ENCODE measurements around the gene UBXN11. TPM values are rescaled to one million over a fixed set of nuclear protein-coding genes. Genes with fewer than 3 reads are reported as not detected.

UBXN11 gene
- total and polyA plus RNA-seq, 5 donors from 2014 or later: 8.1 to 30.8 (median 11.5) TPM

DNA sequence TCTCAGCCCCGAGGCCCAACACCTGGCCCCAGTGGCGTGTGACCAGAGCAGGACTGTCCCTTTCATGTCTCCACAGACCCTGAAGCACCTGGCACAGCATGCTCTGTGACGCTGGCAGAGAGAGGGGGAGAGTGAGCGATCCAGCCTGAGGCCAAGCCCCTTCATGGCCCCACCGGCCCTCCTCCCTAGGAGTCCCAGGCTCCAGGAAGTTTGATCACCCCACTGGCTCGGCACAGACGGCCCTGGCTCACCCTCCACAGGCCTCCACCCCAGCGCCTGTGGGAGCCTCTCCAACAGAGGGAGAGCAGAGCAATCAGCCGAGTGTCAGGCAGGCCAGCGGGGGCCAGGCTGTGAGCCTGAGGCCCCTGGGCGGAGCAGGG, 15.6 kb downstream of the UBXN11 start:
- Mint-ChIP-seq H3K27ac (peak overlapping the region; percentile 96 to 100 (median 99)), H3K27me3 (no peaks in the 10 kb centered on the region), H3K9me3 (no peaks in the 10 kb centered on the region), H3K36me3 (peaks cover 12% of the 10 kb centered on the region), H3K4me1 (peaks cover 14 to 82% (median 50%) of the 10 kb centered on the region in 4 donors), H3K4me3 (peak overlapping the region in 3 of 4 donors; percentile 15 to 87 (median 41))
- DNase-seq (no peak), ATAC-seq (ENCODE audit: low read depth in 2 of 2) (no peak)
- Histone ChIP-seq H3K9me3 (ENCODE audit: control insufficient read depth in 2 of 2, low read length in 2 of 2) (no peaks in the 10 kb centered on the region), H3K36me3 (ENCODE audit: control insufficient read depth, insufficient read depth, low read length) (no peaks in the 10 kb centered on the region), H3K4me3 (ENCODE audit: low read depth, low read length) (no peak overlapping the region), H3K4me1 (ENCODE audit: control insufficient read depth, insufficient read depth, low read length, poor library complexity, severe bottlenecking) (peaks cover 71% of the 10 kb centered on the region), H3K27me3 (ENCODE audit: control insufficient read depth, insufficient read depth, low read length) (no peaks in the 10 kb centered on the region), H3K27ac (ENCODE audit: insufficient read depth, low read length, poor library complexity, severe bottlenecking) (peak overlapping the region; percentile 93)

- peak overlapping the region; percentile 93 for H3K27ac ChIP-seq (ENCODE audit: insufficient read depth, low read length, poor library complexity, severe bottlenecking)
- ATAC-seq (ENCODE audit: low read depth in 2 of 2) (no peak), DNase-seq (no peak)
- peaks cover 7% of the 10 kb centered on the region for H3K36me3 Mint-ChIP-seq
- peaks cover 77% of the 10 kb centered on the region for H3K4me1 ChIP-seq (ENCODE audit: control insufficient read depth, insufficient read depth, low read length, poor library complexity, severe bottlenecking)
- H3K4me1 Mint-ChIP-seq: peaks cover 14 to 82% (median 52%) of the 10 kb centered on the region in 4 donors
- no peaks in the 10 kb centered on the region for H3K27me3 Mint-ChIP-seq
- H3K27ac Mint-ChIP-seq: peak overlapping the region; percentile 96 to 100 (median 99)
- H3K4me3 Mint-ChIP-seq: peak overlapping the region in 3 of 4 donors; percentile 80 to 88 (median 87)
- no peaks in the 10 kb centered on the region for H3K9me3 ChIP-seq (ENCODE audit: control insufficient read depth in 2 of 2, low read length in 2 of 2)
- H3K36me3 ChIP-seq (ENCODE audit: control insufficient read depth, insufficient read depth, low read length): no peaks in the 10 kb centered on the region
- no peaks in the 10 kb centered on the region for H3K9me3 Mint-ChIP-seq
- peak overlapping the region; percentile 10 for H3K4me3 ChIP-seq (ENCODE audit: low read depth, low read length)
- no peaks in the 10 kb centered on the region for H3K27me3 ChIP-seq (ENCODE audit: control insufficient read depth, insufficient read depth, low read length)
Observed at GRCh38 chr1:26290122-26290881, 16.1 kb downstream of the UBXN11 start.

- Mint-ChIP-seq H3K27ac (peak overlapping the region; percentile 96 to 100 (median 99)), H3K36me3 (peaks cover 12% of the 10 kb centered on the region), H3K4me1 (peaks cover 19 to 88% (median 58%) of the 10 kb centered on the region in 4 donors), H3K4me3 (peak overlapping the region; percentile 0 to 88 (median 84)), H3K9me3 (no peaks in the 10 kb centered on the region), H3K27me3 (no peaks in the 10 kb centered on the region)
- ATAC-seq (ENCODE audit: low read depth in 2 of 2): peak in 1 of 2 donors; percentile 2
- H3K27ac ChIP-seq (ENCODE audit: insufficient read depth, low read length, poor library complexity, severe bottlenecking): peak overlapping the region; percentile 93
- peak; percentile 24 to 86 (median 38) for DNase-seq
- H3K27me3 ChIP-seq (ENCODE audit: control insufficient read depth, insufficient read depth, low read length): no peaks in the 10 kb centered on the region
- H3K4me3 ChIP-seq (ENCODE audit: low read depth, low read length): peak overlapping the region; percentile 37
- H3K9me3 ChIP-seq (ENCODE audit: control insufficient read depth in 2 of 2, low read length in 2 of 2): no peaks in the 10 kb centered on the region
- peaks cover 86% of the 10 kb centered on the region for H3K4me1 ChIP-seq (ENCODE audit: control insufficient read depth, insufficient read depth, low read length, poor library complexity, severe bottlenecking)
- H3K36me3 ChIP-seq (ENCODE audit: control insufficient read depth, insufficient read depth, low read length): no peaks in the 10 kb centered on the region
Observed at GRCh38 chr1:26289158-26290059, 17.0 kb downstream of the UBXN11 start.

- H3K9me3 Mint-ChIP-seq: no peaks in the 10 kb centered on the region
- H3K4me1 ChIP-seq (ENCODE audit: control insufficient read depth, insufficient read depth, low read length, poor library complexity, severe bottlenecking): peaks cover 96% of the 10 kb centered on the region
- peak overlapping the region; percentile 93 for H3K27ac ChIP-seq (ENCODE audit: insufficient read depth, low read length, poor library complexity, severe bottlenecking)
- peaks cover 19 to 92% (median 60%) of the 10 kb centered on the region in 4 donors for H3K4me1 Mint-ChIP-seq
- H3K36me3 Mint-ChIP-seq: peaks cover 14% of the 10 kb centered on the region
- H3K4me3 ChIP-seq (ENCODE audit: low read depth, low read length): peak overlapping the region; percentile 29
- no peaks in the 10 kb centered on the region for H3K36me3 ChIP-seq (ENCODE audit: control insufficient read depth, insufficient read depth, low read length)
- H3K27me3 Mint-ChIP-seq: no peaks in the 10 kb centered on the region
- no peaks in the 10 kb centered on the region for H3K9me3 ChIP-seq (ENCODE audit: control insufficient read depth in 2 of 2, low read length in 2 of 2)
- no peaks in the 10 kb centered on the region for H3K27me3 ChIP-seq (ENCODE audit: control insufficient read depth, insufficient read depth, low read length)
- H3K4me3 Mint-ChIP-seq: peak overlapping the region; percentile 80 to 94 (median 88)
- ATAC-seq (ENCODE audit: low read depth in 2 of 2) (peak; percentile 13 to 19), DNase-seq (peak; percentile 31 to 86 (median 35))
- peak overlapping the region; percentile 96 to 100 (median 99) for H3K27ac Mint-ChIP-seq
Observed at GRCh38 chr1:26288311-26288941, 18.0 kb downstream of the UBXN11 start.

- Mint-ChIP-seq H3K27ac (peak overlapping the region; percentile 96 to 100 (median 99)), H3K27me3 (no peaks in the 10 kb centered on the region), H3K4me3 (peak overlapping the region; percentile 80 to 94 (median 88)), H3K36me3 (peaks cover 17% of the 10 kb centered on the region), H3K4me1 (peaks cover 19 to 95% (median 66%) of the 10 kb centered on the region in 4 donors), H3K9me3 (no peaks in the 10 kb centered on the region)
- ATAC-seq (ENCODE audit: low read depth in 2 of 2) (no peak), DNase-seq (no peak)
- Histone ChIP-seq H3K27me3 (ENCODE audit: control insufficient read depth, insufficient read depth, low read length) (no peaks in the 10 kb centered on the region), H3K4me1 (ENCODE audit: control insufficient read depth, insufficient read depth, low read length, poor library complexity, severe bottlenecking) (peaks cover 98% of the 10 kb centered on the region), H3K9me3 (ENCODE audit: control insufficient read depth in 2 of 2, low read length in 2 of 2) (no peaks in the 10 kb centered on the region), H3K4me3 (ENCODE audit: low read depth, low read length) (peak overlapping the region; percentile 29), H3K36me3 (ENCODE audit: control insufficient read depth, insufficient read depth, low read length) (peaks cover 2% of the 10 kb centered on the region), H3K27ac (ENCODE audit: insufficient read depth, low read length, poor library complexity, severe bottlenecking) (peak overlapping the region; percentile 93)
Observed at GRCh38 chr1:26287811-26288210, 18.6 kb downstream of the UBXN11 start.

GRCh38 chr1:26287033-26287711, 19.3 kb downstream of the UBXN11 start:
- H3K27ac Mint-ChIP-seq: peak overlapping the region; percentile 96 to 100 (median 99)
- DNase-seq (peak; percentile 59 to 97 (median 88)), ATAC-seq (ENCODE audit: low read depth in 2 of 2) (peak; percentile 60 to 70)
- peaks cover 19 to 100% (median 70%) of the 10 kb centered on the region in 4 donors for H3K4me1 Mint-ChIP-seq
- no peaks in the 10 kb centered on the region for H3K27me3 Mint-ChIP-seq
- H3K36me3 Mint-ChIP-seq: peaks cover 17% of the 10 kb centered on the region
- H3K36me3 ChIP-seq (ENCODE audit: control insufficient read depth, insufficient read depth, low read length): peaks cover 2% of the 10 kb centered on the region
- H3K4me3 Mint-ChIP-seq: peak overlapping the region; percentile 80 to 94 (median 88)
- H3K4me3 ChIP-seq (ENCODE audit: low read depth, low read length): peak overlapping the region; percentile 29
- peak overlapping the region; percentile 93 for H3K27ac ChIP-seq (ENCODE audit: insufficient read depth, low read length, poor library complexity, severe bottlenecking)
- no peaks in the 10 kb centered on the region for H3K9me3 ChIP-seq (ENCODE audit: control insufficient read depth in 2 of 2, low read length in 2 of 2)
- H3K4me1 ChIP-seq (ENCODE audit: control insufficient read depth, insufficient read depth, low read length, poor library complexity, severe bottlenecking): peaks cover 100% of the 10 kb centered on the region
- H3K9me3 Mint-ChIP-seq: no peaks in the 10 kb centered on the region
- H3K27me3 ChIP-seq (ENCODE audit: control insufficient read depth, insufficient read depth, low read length): no peaks in the 10 kb centered on the region

GRCh38 chr1:26286064-26286416, 20.4 kb downstream of the UBXN11 start:
- H3K4me3 ChIP-seq (ENCODE audit: low read depth, low read length): peak overlapping the region; percentile 52

More at GRCh38 chr1:26286064-26286416, 20.4 kb downstream of the UBXN11 start:
- Histone ChIP-seq H3K27ac (ENCODE audit: insufficient read depth, low read length, poor library complexity, severe bottlenecking) (peak overlapping the region; percentile 93), H3K4me1 (ENCODE audit: control insufficient read depth, insufficient read depth, low read length, poor library complexity, severe bottlenecking) (peaks cover 100% of the 10 kb centered on the region), H3K27me3 (ENCODE audit: control insufficient read depth, insufficient read depth, low read length) (no peaks in the 10 kb centered on the region), H3K36me3 (ENCODE audit: control insufficient read depth, insufficient read depth, low read length) (peaks cover 12% of the 10 kb centered on the region), H3K9me3 (ENCODE audit: control insufficient read depth in 2 of 2, low read length in 2 of 2) (no peaks in the 10 kb centered on the region)
- no peak for ATAC-seq (ENCODE audit: low read depth in 2 of 2)
- peaks cover 19 to 98% (median 74%) of the 10 kb centered on the region in 4 donors for H3K4me1 Mint-ChIP-seq
- H3K4me3 Mint-ChIP-seq: peak overlapping the region in 3 of 4 donors; percentile 46 to 88 (median 55)
- DNase-seq: no peak
- H3K9me3 Mint-ChIP-seq: no peaks in the 10 kb centered on the region
- peaks cover 21% of the 10 kb centered on the region for H3K36me3 Mint-ChIP-seq
- no peaks in the 10 kb centered on the region for H3K27me3 Mint-ChIP-seq
- peak overlapping the region; percentile 96 to 100 (median 99) for H3K27ac Mint-ChIP-seq
